GM12878 (cell line): ENCODE data around the gene PRUNE1. TPM values are rescaled to one million over a fixed set of nuclear protein-coding genes. Genes with fewer than 3 reads are reported as not detected.

Source experiments
- ATAC-seq: fragments of 200-7000 bp; cut with Tn5 transposase; 3 replicates; pipeline ENCODE4 v1.9.1; 2020; ENCODE audit warnings: mild to moderate bottlenecking, moderate library complexity
- BruUV-seq: library from RNA; stranded (reverse); fragments of 400-500 nt; replicated peaks from 2 replicates; lab custom pipeline; 2021; lab: Mats Ljungman, UMichigan
- CTCF ChIA-PET: fragments of 300-600 bp; sonication (Branson Sonifier 250); formaldehyde crosslinking; extraction: SDS; loops from one replicate; lab custom pipeline; 2021; ENCODE audit warnings: inconsistent platforms; lab: Yijun Ruan, JAX
- POLR2A ChIA-PET: fragments of 350-600 bp; formaldehyde crosslinking; extraction: SDS; loops from one replicate; lab custom pipeline; 2021; ENCODE audit warnings: inconsistent platforms; lab: Charles Lee
- RAD21 ChIA-PET: fragments of 300-600 bp; sonication (Branson Sonifier 250); formaldehyde crosslinking; loops from one replicate; lab custom pipeline; 2023; ENCODE audit warnings: antibody characterized with exemption; ENCODE audit not compliant: unreplicated experiment; lab: Charles Lee
- SMC1A ChIA-PET: fragments of 300-600 bp; sonication (Branson Sonifier 250); formaldehyde crosslinking; loops from one replicate; lab custom pipeline; 2023; ENCODE audit not compliant: unreplicated experiment, uncharacterized antibody; lab: Charles Lee
- DNase-seq: peaks from one replicate; pipeline ENCODE4 v3.0.0-alpha.2; 2011; ENCODE audit warnings: low read depth, low spot score
- FAIRE-seq: peaks from 3 replicates; lab custom pipeline; 2011; peaks lifted over from hg19 to GRCh38; lab: Jason Lieb, UNC
- H2AFZ ChIP-seq: 2 replicates; pipeline ENCODE4 v1.6.0; 2011; ENCODE audit warnings: low read depth, low read length, control low read depth; ENCODE audit not compliant: control insufficient read depth
- H3K27ac ChIP-seq: 2 replicates; pipeline ENCODE4 v1.5.1; 2011; ENCODE audit warnings: control low read depth; ENCODE audit not compliant: control insufficient read depth, insufficient read depth
- H3K27me3 ChIP-seq, 2 experiments: replicated peaks in 1 of 2; 2 replicates each; pipeline versions ENCODE4 v1.6.0 to v1.6.1; 2011; ENCODE audit warnings: low read length in 1 of 2; ENCODE audit not compliant: control insufficient read depth in 2 of 2, insufficient read depth in 2 of 2
- H3K36me3 ChIP-seq, 2 experiments: 2 replicates each; pipeline ENCODE4 v1.5.1; 2011; ENCODE audit warnings: low read length in 1 of 2; ENCODE audit not compliant: control insufficient read depth in 2 of 2, insufficient read depth in 2 of 2
- H3K4me1 ChIP-seq: 2 replicates; pipeline ENCODE4 v1.6.1; 2011; ENCODE audit warnings: mild to moderate bottlenecking, low read length, moderate library complexity, mixed read lengths; ENCODE audit not compliant: control insufficient read depth, insufficient read depth
- H3K4me2 ChIP-seq: 2 replicates; pipeline ENCODE4 v1.6.0; 2011; ENCODE audit warnings: control low read depth; ENCODE audit not compliant: control insufficient read depth, insufficient read depth
- H3K4me3 ChIP-seq: fragments of 200-600 bp; sonication (generic); 2 replicates; pipeline ENCODE4 v1.5.1; 2016
- H3K79me2 ChIP-seq: 2 replicates; pipeline ENCODE4 v1.6.0; 2011; ENCODE audit warnings: low read length; ENCODE audit not compliant: control insufficient read depth, insufficient read depth
- H3K9ac ChIP-seq: 2 replicates; pipeline ENCODE4 v1.8.0; 2011; ENCODE audit warnings: low read length, control low read depth, mixed read lengths; ENCODE audit not compliant: control insufficient read depth, insufficient read depth
- H3K9me3 ChIP-seq: replicated peaks from 3 replicates; pipeline ENCODE4 v1.5.1; 2011; ENCODE audit warnings: mild to moderate bottlenecking, low read length; ENCODE audit not compliant: control insufficient read depth, insufficient read depth
- H4K20me1 ChIP-seq: 2 replicates; pipeline ENCODE4 v1.6.0; 2011; ENCODE audit not compliant: control insufficient read depth, insufficient read depth
- ATF2 ChIP-seq: IDR thresholded peaks from 2 replicates; pipeline ENCODE4 v1.6.1; 2012; ENCODE audit warnings: low read length, inconsistent platforms
- CBX5 ChIP-seq: sonication (generic); IDR thresholded peaks from 2 replicates; pipeline ENCODE4 v1.6.1; 2016; ENCODE audit warnings: low read depth, moderate library complexity, mild to moderate bottlenecking, inconsistent platforms
- CREB1 ChIP-seq: IDR thresholded peaks from 2 replicates; pipeline ENCODE4 v1.6.1; 2012; ENCODE audit warnings: low read depth, mild to moderate bottlenecking, inconsistent platforms
- DPF2 ChIP-seq: fragments of 450-650 bp; IDR thresholded peaks from 2 replicates; pipeline ENCODE4 v1.6.1; 2017; ENCODE audit warnings: mild to moderate bottlenecking
- FOXK2 ChIP-seq: fragments of 450-650 bp; IDR thresholded peaks from 2 replicates; pipeline ENCODE4 v1.6.1; 2017; ENCODE audit warnings: mild to moderate bottlenecking, moderate library complexity
- GABPA ChIP-seq: IDR thresholded peaks from 2 replicates; pipeline ENCODE4 v1.6.1; 2014; ENCODE audit warnings: antibody characterized with exemption, low read depth, mild to moderate bottlenecking, inconsistent platforms
- MEF2A ChIP-seq: IDR thresholded peaks from 2 replicates; pipeline ENCODE4 v1.6.1; 2011; ENCODE audit warnings: low read depth, mild to moderate bottlenecking, low read length, moderate library complexity; ENCODE audit not compliant: insufficient read depth
- MEF2B ChIP-seq: fragments of 450-650 bp; IDR thresholded peaks from 2 replicates; pipeline ENCODE4 v1.6.1; 2018; ENCODE audit warnings: mild to moderate bottlenecking, moderate library complexity; ENCODE audit not compliant: partially characterized antibody, poor library complexity, severe bottlenecking
- NFYA ChIP-seq: IDR thresholded peaks from 2 replicates; pipeline ENCODE4 v1.6.1; 2011; ENCODE audit warnings: low read depth, mild to moderate bottlenecking, low read length, improper control_type of control experiment, borderline replicate concordance
- PRDM15 ChIP-seq: fragments of 450-650 bp; formaldehyde crosslinking; IDR thresholded peaks from 2 replicates; pipeline ENCODE4 v1.4.0; 2020; ENCODE audit warnings: mild to moderate bottlenecking, moderate library complexity
- SIN3A ChIP-seq: IDR thresholded peaks from 2 replicates; pipeline ENCODE4 v1.6.1; 2012; ENCODE audit warnings: low read depth, low read length, improper control_type of control experiment
- SMAD1 ChIP-seq: fragments of 450-650 bp; IDR thresholded peaks from 2 replicates; pipeline ENCODE4 v1.6.1; 2018; ENCODE audit warnings: mild to moderate bottlenecking, low read depth; ENCODE audit not compliant: partially characterized antibody
- SMARCA5 ChIP-seq: fragments of 450-650 bp; IDR thresholded peaks from 2 replicates; pipeline ENCODE4 v1.6.1; 2017; ENCODE audit warnings: mild to moderate bottlenecking
- SREBF1 ChIP-seq: IDR thresholded peaks from 2 replicates; pipeline ENCODE4 v1.6.1; 2012; ENCODE audit warnings: mild to moderate bottlenecking, low read length
- TARDBP ChIP-seq: IDR thresholded peaks from 2 replicates; pipeline ENCODE4 v1.6.1; 2016; ENCODE audit warnings: borderline replicate concordance
- WGBS: methylation state at CpG from one replicate; pipeline ENCODE4 v1.1.6; 2016; ENCODE audit warnings: low lambda C conversion rate; ENCODE audit not compliant: insufficient replicate concordance, insufficient coverage; ENCODE audit errors: missing lambda C conversion rate; 5-methylcytosine and 5-hydroxymethylcytosine counted together
- in situ Hi-C: fragments of 300-500 bp; cut with MboI; formaldehyde crosslinking; loops from 9 replicates; pipeline ENCODE4 v1.14.3; 2018; ENCODE audit warnings: mixed read lengths
- intact Hi-C: fragments of 100-400 bp; cut with micrococcal nuclease; formaldehyde crosslinking; loops from one replicate; pipeline ENCODE4 v1.14.2; 2022; ENCODE audit not compliant: unreplicated experiment
- polyA plus RNA-seq, 11 experiments: library from polyadenylated mRNA; depleted of rRNA in 4 of 11; unstranded in 6 of 11; stranded (reverse) in 5 of 11; fragments of >200 nt; fragmentation: Nextera tagmentation in 4 of 11; fragmentation: Illumina TruSeq in 1 of 11; extraction: Ambion mirVana in 4 of 11; extraction: Trizol in 1 of 11; gene quantifications; 1 replicate in 1 of 11; 2 replicates in 10 of 11; pipeline versions ENCODE4 v1.2.1 to v1.2.3, GENCODE V29; 2011 to 2016; ENCODE audit warnings: inconsistent platforms in 2 of 11, missing spikeins in 2 of 11, low read depth in 1 of 11
- total RNA-seq, 4 experiments: library from RNA; depleted of rRNA in 3 of 4; stranded (reverse); fragments of >200 nt in 3 of 4; fragmentation: Illumina TruSeq in 1 of 4; extraction: Trizol in 1 of 4; gene quantifications; 2 replicates each; pipeline versions ENCODE4 v1.2.1 to v1.2.3, GENCODE V29; 2013 to 2021
- TF ChIP-seq, protein P1 (sequence below): fragments of 450-650 bp; IDR thresholded peaks from 2 replicates; pipeline ENCODE4 v1.6.1; 2017; ENCODE audit warnings: mild to moderate bottlenecking
- TF ChIP-seq, protein P2 (sequence below): fragments of 450-650 bp; IDR thresholded peaks from 2 replicates; pipeline ENCODE4 v1.6.1; 2017; ENCODE audit warnings: borderline replicate concordance

PRUNE1 gene
- total and polyA plus RNA-seq, 10 of the 15 experiments (the other 5 are each of a cell fraction or from before 2014, with no cell fraction given) = 4.7 to 24.5 (median 12.4) TPM

DNA sequence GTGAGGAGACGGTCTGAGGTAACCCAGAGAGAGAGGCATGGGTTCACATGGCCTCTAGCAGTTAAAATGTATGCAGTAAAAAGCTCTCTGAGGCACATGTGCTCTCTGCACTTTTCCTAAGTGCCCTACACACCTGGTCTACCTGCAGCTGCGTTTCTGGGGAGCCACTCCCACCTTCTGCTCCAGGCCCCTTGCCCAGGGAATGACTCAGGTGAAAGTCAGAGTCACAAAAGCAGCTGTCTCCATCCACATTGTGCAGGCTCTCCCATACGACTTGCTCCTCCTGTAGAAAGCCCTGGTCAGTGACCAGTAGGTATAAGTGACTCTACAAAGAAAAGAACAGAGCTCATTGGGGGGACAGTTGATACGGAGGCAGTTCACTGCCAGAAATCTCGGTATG lies 10.3 kb upstream of the PRUNE1 start:
- RAD21 ChIA-PET = interaction anchor here (0.6 kb wide), 1 partner anchor 801 kb away, joined by 3 read pairs; no protein-coding TSS in a partner anchor
- no peaks in the 10 kb centered on the region for H3K27me3 ChIP-seq
- no TSS peak for BruUV-seq
- no peak overlapping the region for H2AFZ ChIP-seq
- intact Hi-C loops (loop anchor here (10.0 kb wide), 1 partner anchor 743 kb away; the partner anchor contains the start of gene CA14), in situ Hi-C loops (loop anchor here (5.0 kb wide), 1 partner anchor 741 kb away; the partner anchor contains the start of gene CA14)
- SMC1A ChIA-PET = interaction anchor here (2.0 to 4.5 kb wide), 2 partner anchors 8 to 10 kb away, joined by 5 to 34 read pairs; partner anchors contain the start of gene MINDY1
- peaks cover under 1% of the 10 kb centered on the region; the same call in 1 of the 2 replicates for H3K4me1 ChIP-seq
- CTCF ChIA-PET = interaction anchor here (0.7 to 16.2 kb wide), 4 partner anchors 8 to 742 kb away, joined by 3 to 252 read pairs (median 52); partner anchors contain the start of genes ANXA9, CERS2 and MINDY1
- no peaks in the 10 kb centered on the region for H4K20me1 ChIP-seq
- H3K36me3 ChIP-seq = no peaks in the 10 kb centered on the region; a peak in 1 of 4 replicates
- no peak overlapping the region for H3K9ac ChIP-seq
- no peak overlapping the region for H3K27ac ChIP-seq
- no peaks in the 10 kb centered on the region for H3K9me3 ChIP-seq
- H3K4me2 ChIP-seq = no peak overlapping the region
- no peak for ATAC-seq
- DNase-seq = no peak
- no peaks in the 10 kb centered on the region for H3K79me2 ChIP-seq
- no peak for FAIRE-seq
- POLR2A ChIA-PET = interaction anchor here (0.6 to 0.9 kb wide), 2 partner anchors 111 to 240 kb away, joined by 3 to 5 read pairs; partner anchors contain the start of gene CTXND2
- no peak overlapping the region for H3K4me3 ChIP-seq
- WGBS = 48% methylated on average over 4 of the region's 5 CpGs
- TF ChIP-seq ATF2 (no peak), GABPA (no peak), PRDM15 (CRISPR knock-in tag) (no peak), MEF2B (no peak), MEF2A (no peak), DPF2 (no peak), SMAD1 (no peak), CBX5 (no peak), SIN3A (no peak), FOXK2 (no peak), TARDBP (no peak), NFYA (no peak), CREB1 (no peak), SMARCA5 (no peak), SREBF1 (no peak)
- TF ChIP-seq, protein P1, sequence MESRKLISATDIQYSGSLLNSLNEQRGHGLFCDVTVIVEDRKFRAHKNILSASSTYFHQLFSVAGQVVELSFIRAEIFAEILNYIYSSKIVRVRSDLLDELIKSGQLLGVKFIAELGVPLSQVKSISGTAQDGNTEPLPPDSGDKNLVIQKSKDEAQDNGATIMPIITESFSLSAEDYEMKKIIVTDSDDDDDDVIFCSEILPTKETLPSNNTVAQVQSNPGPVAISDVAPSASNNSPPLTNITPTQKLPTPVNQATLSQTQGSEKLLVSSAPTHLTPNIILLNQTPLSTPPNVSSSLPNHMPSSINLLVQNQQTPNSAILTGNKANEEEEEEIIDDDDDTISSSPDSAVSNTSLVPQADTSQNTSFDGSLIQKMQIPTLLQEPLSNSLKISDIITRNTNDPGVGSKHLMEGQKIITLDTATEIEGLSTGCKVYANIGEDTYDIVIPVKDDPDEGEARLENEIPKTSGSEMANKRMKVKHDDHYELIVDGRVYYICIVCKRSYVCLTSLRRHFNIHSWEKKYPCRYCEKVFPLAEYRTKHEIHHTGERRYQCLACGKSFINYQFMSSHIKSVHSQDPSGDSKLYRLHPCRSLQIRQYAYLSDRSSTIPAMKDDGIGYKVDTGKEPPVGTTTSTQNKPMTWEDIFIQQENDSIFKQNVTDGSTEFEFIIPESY = no peak
- TF ChIP-seq, protein P2, sequence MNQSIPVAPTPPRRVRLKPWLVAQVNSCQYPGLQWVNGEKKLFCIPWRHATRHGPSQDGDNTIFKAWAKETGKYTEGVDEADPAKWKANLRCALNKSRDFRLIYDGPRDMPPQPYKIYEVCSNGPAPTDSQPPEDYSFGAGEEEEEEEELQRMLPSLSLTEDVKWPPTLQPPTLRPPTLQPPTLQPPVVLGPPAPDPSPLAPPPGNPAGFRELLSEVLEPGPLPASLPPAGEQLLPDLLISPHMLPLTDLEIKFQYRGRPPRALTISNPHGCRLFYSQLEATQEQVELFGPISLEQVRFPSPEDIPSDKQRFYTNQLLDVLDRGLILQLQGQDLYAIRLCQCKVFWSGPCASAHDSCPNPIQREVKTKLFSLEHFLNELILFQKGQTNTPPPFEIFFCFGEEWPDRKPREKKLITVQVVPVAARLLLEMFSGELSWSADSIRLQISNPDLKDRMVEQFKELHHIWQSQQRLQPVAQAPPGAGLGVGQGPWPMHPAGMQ = no peak
